Naive B cell (primary cell): ENCODE measurements around the gene PRR36. TPM values are rescaled to one million over a fixed set of nuclear protein-coding genes. Genes with fewer than 3 reads are reported as not detected.

Experiments
- ATAC-seq, 2 donors: fragments of 150-1000 bp; cut with Tn5 transposase; 2 replicates each; pipeline ENCODE4 v1.10.0; 2021; ENCODE audit warnings: low read depth in 2 of 2, mild to moderate bottlenecking in 2 of 2, moderate library complexity in 2 of 2
- DNase-seq: peaks from one replicate; pipeline ENCODE4 v3.0.0; 2022
- H3K27ac Mint-ChIP-seq, 6 donors: one replicate each; pipeline ENCODE4 v1.8.0; 2020 to 2022; ENCODE audit warnings: mild to moderate bottlenecking in 6 of 6, mixed read lengths in 6 of 6, moderate library complexity in 5 of 6, inconsistent platforms in 2 of 6
- H3K27me3 Mint-ChIP-seq, 3 donors: one replicate each; pipeline ENCODE4 v1.8.0; 2021 to 2022; ENCODE audit warnings: mixed read lengths in 3 of 3, mild to moderate bottlenecking in 1 of 3
- H3K36me3 Mint-ChIP-seq, 2 donors: one replicate each; pipeline ENCODE4 v1.8.0; 2020 to 2022; ENCODE audit warnings: mixed read lengths in 2 of 2, inconsistent platforms in 1 of 2, mild to moderate bottlenecking in 1 of 2
- H3K4me1 Mint-ChIP-seq, 3 donors: one replicate each; pipeline ENCODE4 v1.8.0; 2020 to 2022; ENCODE audit warnings: mixed read lengths in 3 of 3, inconsistent platforms in 1 of 3, mild to moderate bottlenecking in 1 of 3, moderate library complexity in 1 of 3
- H3K4me3 Mint-ChIP-seq, 8 donors: one replicate each; pipeline ENCODE4 v1.8.0; 2020 to 2022; ENCODE audit warnings: mild to moderate bottlenecking in 8 of 8, mixed read lengths in 8 of 8, moderate library complexity in 8 of 8, inconsistent platforms in 2 of 8
- H3K9me3 Mint-ChIP-seq, 7 donors: one replicate each; pipeline ENCODE4 v1.8.0; 2020 to 2022; ENCODE audit warnings: mixed read lengths in 7 of 7, mild to moderate bottlenecking in 5 of 7, inconsistent platforms in 2 of 7, moderate library complexity in 1 of 7
- polyA plus RNA-seq, 6 donors: library from polyadenylated mRNA; unstranded; fragments of 300-500 nt; fragmentation: Illumina TruSeq; gene quantifications; one replicate each; pipeline ENCODE4 v1.2.3, GENCODE V29; 2021; ENCODE audit warnings: low read depth in 6 of 6

Gene PRR36
- polyA plus RNA-seq, 6 donors from 2014 or later: 0.05 TPM; not detected in 5

DNA sequence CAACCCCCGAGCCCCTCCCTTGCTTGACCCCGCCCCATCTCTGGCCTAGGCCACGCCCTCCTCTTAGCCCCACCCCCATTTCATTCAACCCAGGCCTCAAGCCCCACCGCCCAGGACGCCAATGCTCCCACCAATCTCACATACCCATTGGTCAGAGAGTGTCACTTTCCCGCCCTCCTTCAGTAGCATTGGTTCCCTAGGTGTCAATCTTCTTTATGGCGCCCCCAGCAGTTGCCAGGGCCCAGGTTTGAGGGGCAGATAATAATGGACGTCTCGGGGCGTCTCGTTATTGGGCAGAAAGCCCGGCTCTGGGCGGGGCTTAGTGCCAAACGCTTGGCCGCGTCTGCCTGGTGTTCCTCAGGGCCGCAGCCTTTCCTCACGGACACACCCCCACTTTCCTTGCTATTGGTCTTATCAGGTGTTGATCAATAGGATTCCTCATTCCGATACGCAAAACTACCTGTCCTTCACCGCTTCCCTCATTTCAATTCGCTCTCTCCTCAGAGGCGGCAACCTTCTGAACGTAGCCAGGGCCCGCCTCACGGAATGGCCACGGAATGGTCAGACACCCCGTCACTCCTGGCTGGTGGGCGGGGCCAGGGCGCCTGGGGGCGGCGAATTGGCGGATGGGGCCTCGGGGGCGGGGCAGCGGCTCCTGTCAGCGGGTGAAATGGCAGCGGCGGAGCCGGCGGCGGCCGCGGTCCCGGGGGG lies 44.5 kb downstream of the PRR36 start, which contains the start of gene EVI5L:
Gene EVI5L (plus strand): TSS at position 658 of the 711 bp plus-strand sequence. CDS start 16,325 bp downstream, outside the sequence.
- Mint-ChIP-seq H3K9me3 (no peaks in the 10 kb centered on the region), H3K4me3 (peak within 1 kb of the TSS; percentile 84 to 95 (median 88)), H3K36me3 (no peaks in the 10 kb centered on the region), H3K27me3 (no peaks in the 10 kb centered on the region), H3K27ac (peak within 1 kb of the TSS; percentile 86 to 96 (median 94)), H3K4me1 (peaks cover 19 to 28% (median 25%) of the 10 kb centered on the region in 3 donors)
- DNase-seq (peak; percentile 100), ATAC-seq (peak; percentile 81 to 85)

DNA sequence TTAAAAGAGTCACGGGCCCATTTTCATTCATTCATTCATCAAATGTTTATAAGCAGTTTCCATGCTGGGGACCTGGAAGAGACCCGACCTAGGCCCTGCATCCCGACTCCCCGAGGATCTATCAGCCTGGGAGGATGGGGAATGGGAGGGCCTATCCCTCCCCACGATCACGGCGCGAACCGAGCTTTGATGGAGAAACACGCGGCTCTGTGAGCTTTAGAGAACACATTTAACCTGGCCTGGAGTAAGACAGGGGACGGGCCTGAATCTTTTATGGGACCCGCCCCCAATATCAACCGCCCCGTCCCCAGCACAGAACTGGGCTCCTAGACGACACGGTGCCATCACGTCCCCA lies 45.0 kb downstream of the PRR36 start:
- Mint-ChIP-seq H3K36me3 (no peaks in the 10 kb centered on the region), H3K4me3 (peak overlapping the region; percentile 63 to 93 (median 86)), H3K4me1 (peaks cover 19 to 28% (median 25%) of the 10 kb centered on the region in 3 donors), H3K27ac (peak overlapping the region; percentile 3 to 96 (median 93)), H3K27me3 (no peaks in the 10 kb centered on the region), H3K9me3 (no peaks in the 10 kb centered on the region)
- DNase-seq (no peak), ATAC-seq (no peak)

DNA sequence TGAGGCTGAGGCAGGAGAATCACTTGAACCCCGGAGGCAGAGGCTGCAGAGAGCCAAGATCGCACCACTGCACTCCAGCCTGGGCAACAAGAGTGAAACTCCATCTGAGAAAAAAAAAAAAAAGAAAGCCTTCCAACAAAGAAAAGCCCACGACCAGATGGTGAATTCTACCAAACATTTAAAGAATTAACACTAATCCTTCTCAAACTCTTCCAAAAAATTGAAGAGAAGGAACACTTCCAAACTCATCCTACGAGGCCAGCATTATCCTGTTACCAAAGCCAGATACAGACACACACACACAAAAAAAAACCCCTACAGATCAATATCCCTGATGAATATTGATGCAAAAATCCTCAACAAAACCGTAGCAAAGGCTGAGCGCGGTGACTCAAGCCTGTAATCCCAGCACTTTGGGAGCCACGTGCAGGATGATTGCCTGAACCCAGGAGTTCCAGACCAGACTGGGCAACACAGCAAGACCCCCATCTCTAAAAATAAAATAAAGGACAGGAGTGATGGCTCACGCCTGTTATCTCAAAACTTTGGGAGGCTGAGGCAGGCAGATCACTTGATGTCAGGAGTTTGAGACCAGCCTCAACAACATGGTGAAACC lies 50.4 kb downstream of the PRR36 start:
- peaks cover 0 to under 1% (median 0%) of the 10 kb centered on the region in 3 donors for H3K4me1 Mint-ChIP-seq

DNA sequence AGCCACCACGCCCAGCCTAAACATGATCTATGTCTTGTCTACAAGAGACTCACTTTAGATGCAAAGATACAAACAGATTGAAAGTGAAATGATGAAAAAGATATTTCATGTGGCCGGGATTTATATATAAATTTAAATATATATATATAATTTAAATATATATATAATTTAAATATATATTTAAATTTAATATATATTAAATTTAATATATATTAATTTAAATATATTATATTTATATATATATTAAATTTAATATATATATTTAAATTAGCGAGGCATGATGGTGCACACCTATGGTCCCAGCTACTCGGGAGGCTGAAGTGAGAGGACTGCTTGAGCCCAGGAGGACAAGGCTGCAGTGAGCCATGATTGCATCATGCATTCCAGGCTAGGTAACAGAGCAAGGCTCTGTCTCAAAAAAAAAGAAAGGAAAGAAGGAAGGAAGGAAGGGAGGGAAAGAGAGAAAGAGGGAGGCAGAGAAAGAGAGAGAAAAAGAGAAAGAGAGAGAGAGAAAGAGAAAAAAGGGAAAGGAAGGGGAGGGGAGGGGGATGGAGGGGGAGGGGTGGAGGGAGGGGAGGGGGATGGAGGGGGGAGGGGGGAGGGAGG lies 51.2 kb downstream of the PRR36 start:
- peaks cover 0 to 5% (median 0%) of the 10 kb centered on the region in 7 donors for H3K9me3 Mint-ChIP-seq
- H3K27ac Mint-ChIP-seq: no peak overlapping the region
- ATAC-seq (no peak), DNase-seq (no peak)
- no peaks in the 10 kb centered on the region for H3K4me1 Mint-ChIP-seq
- no peak overlapping the region for H3K4me3 Mint-ChIP-seq
- no peaks in the 10 kb centered on the region for H3K36me3 Mint-ChIP-seq
- H3K27me3 Mint-ChIP-seq: peaks cover 23 to 47% (median 43%) of the 10 kb centered on the region in 3 donors

More for the DNA sequence above, 50.4 kb downstream of the PRR36 start:
- Mint-ChIP-seq H3K4me3 (no peak overlapping the region), H3K36me3 (no peaks in the 10 kb centered on the region), H3K27ac (no peak overlapping the region), H3K27me3 (peaks cover 22 to 41% (median 39%) of the 10 kb centered on the region in 3 donors), H3K9me3 (peaks cover 0 to 4% (median 0%) of the 10 kb centered on the region in 7 donors)
- ATAC-seq (no peak), DNase-seq (no peak)

DNA sequence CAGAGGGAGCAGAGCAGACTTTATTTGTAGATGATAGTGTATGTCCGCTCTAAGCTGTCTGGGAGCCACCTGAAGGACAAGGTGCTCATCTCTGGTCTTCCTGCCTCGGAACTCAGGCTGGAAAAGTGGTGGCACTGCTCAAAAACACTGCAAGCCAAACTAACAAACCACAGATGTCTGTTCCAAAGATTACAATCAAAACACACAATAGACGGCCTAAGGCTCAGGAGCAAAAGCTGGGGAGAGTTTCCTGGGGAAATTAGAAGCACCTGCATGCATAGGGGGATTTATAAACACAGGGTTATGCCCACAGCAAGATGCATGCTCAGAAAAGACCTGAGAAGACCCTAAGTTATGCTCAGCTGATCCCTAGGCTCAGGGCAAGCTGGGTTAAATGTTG lies 53.6 kb downstream of the PRR36 start:
- Mint-ChIP-seq H3K4me3 (no peak overlapping the region), H3K27ac (no peak overlapping the region), H3K27me3 (peaks cover 23 to 48% (median 43%) of the 10 kb centered on the region in 3 donors), H3K36me3 (no peaks in the 10 kb centered on the region), H3K4me1 (peaks cover 11 to 12% (median 11%) of the 10 kb centered on the region in 3 donors), H3K9me3 (peaks cover 0 to 19% (median 4%) of the 10 kb centered on the region in 7 donors)
- ATAC-seq (no peak), DNase-seq (no peak)

DNA sequence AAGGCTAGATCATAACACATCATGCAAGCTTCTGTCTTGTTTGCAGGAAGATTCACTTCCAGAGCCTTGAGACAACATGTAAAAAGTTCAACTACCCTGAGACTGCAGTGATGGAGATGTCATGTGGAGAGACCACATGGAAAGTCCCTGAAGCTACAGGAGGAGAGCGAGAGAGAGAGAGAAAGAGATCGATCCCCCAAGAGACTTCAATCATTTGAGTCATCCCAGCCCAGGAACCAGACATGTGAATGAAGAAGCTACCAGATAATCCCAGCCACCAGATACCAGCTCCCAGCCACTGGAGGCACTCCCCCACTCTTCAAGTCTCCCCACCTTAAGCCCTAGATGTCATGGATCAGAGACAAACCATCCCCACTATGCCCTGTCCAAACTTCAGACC lies 54.9 kb downstream of the PRR36 start:
- DNase-seq (no peak), ATAC-seq (no peak)
- H3K4me3 Mint-ChIP-seq: no peak overlapping the region

DNA sequence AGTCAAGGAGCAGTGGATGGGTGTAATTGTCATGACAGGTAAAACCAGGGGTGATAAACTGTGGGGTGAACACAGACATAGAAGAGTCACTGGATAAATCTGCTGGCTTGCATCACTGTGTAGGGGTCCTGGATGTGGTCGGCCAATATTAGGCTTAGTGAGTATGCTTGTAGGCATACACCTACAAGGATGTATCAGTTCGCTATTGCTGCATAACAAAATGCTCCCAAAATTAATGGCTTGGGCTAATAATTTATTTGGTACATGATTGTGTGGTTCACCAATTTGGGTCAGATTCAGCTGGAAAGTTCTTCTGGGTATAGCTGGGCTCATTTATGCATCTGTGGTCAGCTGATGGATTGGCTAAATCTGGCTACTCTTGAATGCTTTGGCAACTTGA lies 55.4 kb downstream of the PRR36 start:
- H3K27ac Mint-ChIP-seq: no peak overlapping the region
- no peak for ATAC-seq
- peaks cover 19 to 26% (median 23%) of the 10 kb centered on the region in 3 donors for H3K4me1 Mint-ChIP-seq
- H3K9me3 Mint-ChIP-seq: peaks cover 0 to 19% (median 5%) of the 10 kb centered on the region in 7 donors
- H3K27me3 Mint-ChIP-seq: peaks cover 21 to 45% (median 42%) of the 10 kb centered on the region in 3 donors
- no peak overlapping the region for H3K4me3 Mint-ChIP-seq
- DNase-seq: no peak
- H3K36me3 Mint-ChIP-seq: no peaks in the 10 kb centered on the region

More for the DNA sequence above, 54.9 kb downstream of the PRR36 start:
- Mint-ChIP-seq H3K9me3 (peaks cover 0 to 19% (median 5%) of the 10 kb centered on the region in 7 donors), H3K36me3 (no peaks in the 10 kb centered on the region), H3K4me1 (peaks cover 19 to 25% (median 20%) of the 10 kb centered on the region in 3 donors), H3K27ac (no peak overlapping the region), H3K27me3 (peaks cover 23 to 48% (median 43%) of the 10 kb centered on the region in 3 donors)

Other genes starting within 250 kb of the PRR36 start
- gene XAB2, start 244.8 kb downstream of the PRR36 start, polyA plus RNA-seq: 10 to 100 TPM in 2 of 6 donors, 1 to 10 TPM in 4; 3.2 to 21.7 (median 8.9) TPM
- 100 to 1,000 TPM; 195 to 441 (median 254) TPM for gene PET100, start 244.6 kb downstream of the PRR36 start, polyA plus RNA-seq
- gene PCP2, start 240.7 kb downstream of the PRR36 start, polyA plus RNA-seq: under 1 TPM in 4 of 6 donors, not detected in 2; 0.64 to 0.76 (median 0.70) TPM
- 10 to 100 TPM; 71.0 to 86.2 (median 79.5) TPM for gene STXBP2, start 237.3 kb downstream of the PRR36 start, polyA plus RNA-seq
- gene RETN, start 205.3 kb downstream of the PRR36 start, polyA plus RNA-seq: not detected
- gene MCEMP1, start 197.3 kb downstream of the PRR36 start, polyA plus RNA-seq: under 1 TPM in 2 of 6 donors, not detected in 4; 0.39 to 0.58 TPM
- 100 to 1,000 TPM; 171 to 260 (median 224) TPM for gene TRAPPC5, start 193.6 kb downstream of the PRR36 start, polyA plus RNA-seq
- 100 to 1,000 TPM; 613 to 938 (median 691) TPM for gene FCER2, start 172.3 kb downstream of the PRR36 start, polyA plus RNA-seq
- 1 to 10 TPM; 1.4 to 3.2 (median 1.8) TPM for gene CLEC4G, start 142.3 kb downstream of the PRR36 start, polyA plus RNA-seq
- gene CD209, start 126.9 kb downstream of the PRR36 start, polyA plus RNA-seq: not detected
- under 1 TPM in 3 of 6 donors, not detected in 3; 0.17 to 0.41 (median 0.21) TPM for gene CLEC4M, start 111.1 kb downstream of the PRR36 start, polyA plus RNA-seq
- gene EVI5L, start 44.2 kb downstream of the PRR36 start, polyA plus RNA-seq: 1 to 10 TPM in 5 of 6 donors, under 1 TPM in 1; 0.63 to 4.0 (median 1.6) TPM
- gene LRRC8E, start 14.1 kb upstream of the PRR36 start, polyA plus RNA-seq: not detected
- gene MAP2K7, start 29.5 kb upstream of the PRR36 start, polyA plus RNA-seq: 1 to 10 TPM in 5 of 6 donors, under 1 TPM in 1; 0.50 to 5.1 (median 2.9) TPM
- gene TGFBR3L, start 40.4 kb upstream of the PRR36 start, polyA plus RNA-seq: not detected
- 10 to 100 TPM in 4 of 6 donors, 1 to 10 TPM in 2; 1.5 to 20.2 (median 14.7) TPM for gene SNAPC2, start 45.9 kb upstream of the PRR36 start, polyA plus RNA-seq
- not detected for gene CTXN1, start 51.7 kb upstream of the PRR36 start, polyA plus RNA-seq
- gene TIMM44, start 69.3 kb upstream of the PRR36 start, polyA plus RNA-seq: 10 to 100 TPM in 4 of 6 donors, 1 to 10 TPM in 2; 7.8 to 21.0 (median 14.1) TPM
- gene ELAVL1, start 131.3 kb upstream of the PRR36 start, polyA plus RNA-seq: 10 to 100 TPM; 49.9 to 74.3 (median 59.4) TPM
- gene CCL25, start 178.4 kb upstream of the PRR36 start, polyA plus RNA-seq: under 1 TPM in 1 of 6 donors, not detected in 5; 0.71 TPM